SH-SY5Y (cell line): Measurements from ENCODE around the gene N4BP2L1.

Experiments used
- GATA2 ChIP-seq: IDR thresholded peaks from 2 replicates; pipeline ENCODE4 v1.6.1; 2011; ENCODE audit warnings: mild to moderate bottlenecking, low read depth, low read length
- GATA3 ChIP-seq: IDR thresholded peaks from 2 replicates; pipeline ENCODE4 v1.6.1; 2011; ENCODE audit warnings: low read depth, mild to moderate bottlenecking, low read length, moderate library complexity

GRCh38 chr13:32445461-32445860 is 17.5 kb upstream of the N4BP2L1 start:
- TF ChIP-seq GATA2, result no peak
- TF ChIP-seq GATA3, result no peak
